HFFc6 (cell line): ENCODE measurements around the gene KRT74. TPM values are rescaled to one million over a fixed set of nuclear protein-coding genes. Genes with fewer than 3 reads are reported as not detected.

Experiments used
- DNase-seq: peaks from one replicate; pipeline ENCODE4 v3.0.0-alpha.2; 2018
- H3K27ac Mint-ChIP-seq: 2 replicates; pipeline ENCODE4 v1.8.0; 2020; ENCODE audit warnings: mild to moderate bottlenecking, mixed read lengths
- H3K27me3 Mint-ChIP-seq: 2 replicates; pipeline ENCODE4 v1.8.0; 2021; ENCODE audit warnings: mild to moderate bottlenecking, moderate library complexity, mixed read lengths; ENCODE audit not compliant: insufficient read depth
- H3K36me3 Mint-ChIP-seq: 2 replicates; pipeline ENCODE4 v1.8.0; 2021; ENCODE audit warnings: low read depth, mixed read lengths
- H3K4me1 Mint-ChIP-seq: 2 replicates; pipeline ENCODE4 v1.8.0; 2020; ENCODE audit warnings: low read depth, mixed read lengths
- H3K4me3 Mint-ChIP-seq: 2 replicates; pipeline ENCODE4 v1.8.0; 2020; ENCODE audit warnings: mild to moderate bottlenecking, moderate library complexity, mixed read lengths
- H3K9me3 Mint-ChIP-seq: 2 replicates; pipeline ENCODE4 v1.8.0; 2020; ENCODE audit warnings: mild to moderate bottlenecking, mixed read lengths
- CTCF ChIP-seq: fragments of 200-600 bp; sonication (generic); IDR thresholded peaks from 2 replicates; pipeline ENCODE4 v1.5.0; 2021; ENCODE audit warnings: antibody characterized with exemption, mild to moderate bottlenecking
- total RNA-seq, 6 experiments: library from RNA; stranded (reverse); fragmentation: NEBNext Ultra II Directional; extraction: Animal tissue kit (Norgen Biotek cat#: 25700); gene quantifications; 2 replicates in 1 of 6; 3 replicates in 5 of 6; pipeline ENCODE4 v1.2.3, GENCODE V29; 2021

Gene KRT74
- total RNA-seq, 6 experiments from 2014 or later = not detected

- TF ChIP-seq CTCF = no peak
These were observed 43.2 kb upstream of the KRT74 start for GRCh38 chr12:52616680-52617402.

GRCh38 chr12:52615912-52616311 is 42.3 kb upstream of the KRT74 start:
- Mint-ChIP-seq H3K27ac (no peak overlapping the region), H3K4me1 (no peaks in the 10 kb centered on the region), H3K36me3 (no peaks in the 10 kb centered on the region), H3K27me3 (peaks cover 48% of the 10 kb centered on the region), H3K9me3 (no peaks in the 10 kb centered on the region), H3K4me3 (no peak overlapping the region)
- TF ChIP-seq CTCF = no peak
- DNase-seq = no peak

More at GRCh38 chr12:52616680-52617402, 43.2 kb upstream of the KRT74 start:
- Mint-ChIP-seq H3K27ac (no peak overlapping the region), H3K4me3 (no peak overlapping the region), H3K27me3 (peaks cover 42% of the 10 kb centered on the region), H3K36me3 (no peaks in the 10 kb centered on the region), H3K9me3 (no peaks in the 10 kb centered on the region), H3K4me1 (no peaks in the 10 kb centered on the region)
- DNase-seq = no peak

- Mint-ChIP-seq H3K36me3 (no peaks in the 10 kb centered on the region), H3K4me3 (no peak overlapping the region), H3K27ac (no peak overlapping the region), H3K27me3 (peaks cover 48% of the 10 kb centered on the region), H3K9me3 (no peaks in the 10 kb centered on the region), H3K4me1 (no peaks in the 10 kb centered on the region)
- no peak for DNase-seq
- TF ChIP-seq CTCF = no peak
These were observed 41.7 kb upstream of the KRT74 start for GRCh38 chr12:52615208-52615868.

- H3K4me3 Mint-ChIP-seq = no peak overlapping the region
- H3K4me1 Mint-ChIP-seq = no peaks in the 10 kb centered on the region
- no peaks in the 10 kb centered on the region for H3K36me3 Mint-ChIP-seq
- H3K27me3 Mint-ChIP-seq = peaks cover 48% of the 10 kb centered on the region
- H3K9me3 Mint-ChIP-seq = no peaks in the 10 kb centered on the region
- no peak for TF ChIP-seq CTCF
- no peak overlapping the region for H3K27ac Mint-ChIP-seq
- no peak for DNase-seq
These were observed 41.0 kb upstream of the KRT74 start for GRCh38 chr12:52614381-52615207.

GRCh38 chr12:52613384-52614030 is 39.9 kb upstream of the KRT74 start:
- Mint-ChIP-seq H3K4me3 (no peak overlapping the region), H3K27ac (no peak overlapping the region), H3K27me3 (peaks cover 58% of the 10 kb centered on the region), H3K36me3 (no peaks in the 10 kb centered on the region), H3K9me3 (no peaks in the 10 kb centered on the region), H3K4me1 (no peaks in the 10 kb centered on the region)
- no peak for DNase-seq
- no peak for TF ChIP-seq CTCF
